Activated naive CD4-positive, alpha-beta T cell treated with anti-CD3 and anti-CD28 coated beads for 36 hours (primary cell): ENCODE results near the gene ZNF101. TPM values are rescaled to one million over a fixed set of nuclear protein-coding genes. Genes with fewer than 3 reads are reported as not detected.
"Not testable (repeated sequence)": the region's sequence is repeated elsewhere in the genome, so short reads cannot be mapped to it uniquely, and the experiment has no call there.

Experiments
- CTCF ChIA-PET: fragments of 350-600 bp; sonication (Branson Sonifier 250); formaldehyde crosslinking; loops from one replicate; lab custom pipeline; 2021; ENCODE audit warnings: antibody characterized with exemption; lab: Charles Lee
- DNase-seq: peaks from one replicate; pipeline ENCODE4 v3.0.0-alpha.2; 2020
- H3K27ac Mint-ChIP-seq: one replicate; pipeline ENCODE4 v1.8.0; 2021; ENCODE audit warnings: mild to moderate bottlenecking, mixed read lengths
- H3K27me3 Mint-ChIP-seq: one replicate; pipeline ENCODE4 v1.8.0; 2021; ENCODE audit warnings: low read depth, mixed read lengths
- H3K36me3 Mint-ChIP-seq: one replicate; pipeline ENCODE4 v1.8.0; 2021; ENCODE audit warnings: low read depth, mixed read lengths
- H3K4me1 Mint-ChIP-seq: one replicate; pipeline ENCODE4 v1.8.0; 2021; ENCODE audit warnings: low read depth, mixed read lengths
- H3K4me3 Mint-ChIP-seq: one replicate; pipeline ENCODE4 v1.8.0; 2021; ENCODE audit warnings: mild to moderate bottlenecking, moderate library complexity, mixed read lengths
- H3K9me3 Mint-ChIP-seq: one replicate; pipeline ENCODE4 v1.8.0; 2021; ENCODE audit warnings: mixed read lengths
- intact Hi-C: fragments of 100-400 bp; cut with micrococcal nuclease; formaldehyde crosslinking; loops from one replicate; pipeline ENCODE4 v1.15.1; 2023
- total RNA-seq, 2 experiments: library from RNA; stranded (reverse); gene quantifications; one replicate each; pipeline ENCODE4 v1.2.3, GENCODE V29; 2021

Gene ZNF101
- total RNA-seq, 2 experiments from 2014 or later, result 51.8 to 54.3 TPM

DNA sequence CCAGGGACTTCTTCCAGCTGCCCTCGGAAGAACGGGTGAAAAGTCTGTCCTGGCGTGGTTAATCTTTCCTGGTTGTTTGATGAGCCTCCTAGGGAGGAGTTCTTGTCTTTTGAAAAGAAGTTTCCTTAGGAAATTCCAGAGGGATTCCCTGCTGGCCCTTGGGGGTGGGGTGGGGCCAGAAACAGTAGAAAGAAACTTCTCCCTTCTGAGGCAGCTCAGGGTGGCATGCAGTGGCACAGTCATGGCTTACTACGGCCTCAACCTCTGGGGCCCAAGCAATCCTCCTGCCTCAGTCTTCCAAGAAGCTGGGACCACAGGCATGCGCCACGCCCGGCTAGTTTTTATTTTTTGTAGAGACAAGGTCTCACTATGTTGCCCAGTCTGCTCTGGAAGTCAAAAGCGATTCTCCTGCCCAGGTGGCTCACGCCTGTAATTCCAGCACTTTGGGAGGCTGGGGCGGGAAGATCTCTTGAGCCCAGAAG is 1.5 kb downstream of the ZNF101 start:
- Mint-ChIP-seq H3K9me3 (peaks cover 20% of the 10 kb centered on the region), H3K27me3 (no peaks in the 10 kb centered on the region), H3K4me3 (peak overlapping the region; percentile 80), H3K4me1 (peaks cover 43% of the 10 kb centered on the region), H3K36me3 (peaks cover 50% of the 10 kb centered on the region), H3K27ac (peak overlapping the region; percentile 93)
- DNase-seq, result no peak
- intact Hi-C loops, result no loop called here
- CTCF ChIA-PET, result interaction anchor here (0.9 kb wide), 1 partner anchor 8 kb away, joined by 3 read pairs; no protein-coding TSS in a partner anchor

GRCh38 chr19:19672816-19673215 is 4.2 kb downstream of the ZNF101 start:
- H3K36me3 Mint-ChIP-seq, result peaks cover 77% of the 10 kb centered on the region
- peaks cover 41% of the 10 kb centered on the region for H3K4me1 Mint-ChIP-seq
- intact Hi-C loops, result no loop called here
- no peak for DNase-seq
- H3K27ac Mint-ChIP-seq, result peak overlapping the region; percentile 30
- peaks cover 41% of the 10 kb centered on the region for H3K9me3 Mint-ChIP-seq
- CTCF ChIA-PET, result no interaction called here
- no peaks in the 10 kb centered on the region for H3K27me3 Mint-ChIP-seq
- H3K4me3 Mint-ChIP-seq, result no peak overlapping the region

- no peak overlapping the region for H3K4me3 Mint-ChIP-seq
- H3K27ac Mint-ChIP-seq, result no peak overlapping the region
- CTCF ChIA-PET, result no interaction called here
- intact Hi-C loops, result no loop called here
- peaks cover 56% of the 10 kb centered on the region for H3K9me3 Mint-ChIP-seq
- peaks cover 34% of the 10 kb centered on the region for H3K4me1 Mint-ChIP-seq
- no peak for DNase-seq
- no peaks in the 10 kb centered on the region for H3K27me3 Mint-ChIP-seq
- peaks cover 92% of the 10 kb centered on the region for H3K36me3 Mint-ChIP-seq
These were observed 5.7 kb downstream of the ZNF101 start for GRCh38 chr19:19674315-19674714.

GRCh38 chr19:19677579-19677978 is 8.9 kb downstream of the ZNF101 start:
- peaks cover 69% of the 10 kb centered on the region for H3K9me3 Mint-ChIP-seq
- H3K27me3 Mint-ChIP-seq, result no peaks in the 10 kb centered on the region
- H3K36me3 Mint-ChIP-seq, result peaks cover 93% of the 10 kb centered on the region
- CTCF ChIA-PET, result no interaction called here
- peaks cover 13% of the 10 kb centered on the region for H3K4me1 Mint-ChIP-seq
- no peak overlapping the region for H3K27ac Mint-ChIP-seq
- no peak overlapping the region for H3K4me3 Mint-ChIP-seq
- intact Hi-C loops, result no loop called here
- no peak for DNase-seq

DNA sequence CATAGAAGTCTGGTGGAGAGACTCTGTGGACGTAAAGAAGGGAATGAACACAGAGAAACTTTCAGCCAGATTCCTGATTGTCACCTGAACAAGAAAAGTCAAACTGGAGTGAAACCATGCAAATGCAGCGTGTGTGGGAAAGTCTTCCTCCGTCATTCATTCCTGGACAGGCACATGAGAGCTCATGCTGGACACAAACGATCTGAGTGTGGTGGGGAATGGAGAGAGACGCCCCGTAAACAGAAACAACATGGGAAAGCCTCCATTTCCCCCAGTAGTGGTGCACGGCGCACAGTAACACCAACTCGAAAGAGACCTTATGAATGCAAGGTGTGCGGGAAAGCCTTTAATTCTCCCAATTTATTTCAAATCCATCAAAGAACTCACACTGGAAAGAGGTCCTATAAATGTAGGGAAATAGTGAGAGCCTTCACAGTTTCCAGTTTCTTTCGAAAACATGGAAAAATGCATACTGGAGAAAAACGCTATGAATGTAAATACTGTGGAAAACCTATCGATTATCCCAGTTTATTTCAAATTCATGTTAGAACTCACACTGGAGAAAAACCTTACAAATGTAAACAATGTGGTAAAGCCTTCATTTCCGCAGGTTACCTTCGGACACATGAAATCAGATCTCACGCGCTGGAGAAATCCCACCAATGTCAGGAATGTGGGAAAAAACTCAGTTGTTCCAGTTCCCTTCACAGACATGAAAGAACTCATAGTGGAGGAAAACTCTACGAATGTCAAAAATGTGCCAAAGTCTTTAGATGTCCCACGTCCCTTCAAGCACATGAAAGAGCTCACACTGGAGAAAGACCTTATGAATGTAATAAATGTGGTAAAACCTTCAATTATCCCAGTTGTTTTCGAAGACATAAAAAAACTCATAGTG is 10.8 kb downstream of the ZNF101 start:
- Mint-ChIP-seq H3K27me3 (no peaks in the 10 kb centered on the region), H3K27ac (no peak overlapping the region), H3K4me1 (peaks cover 8% of the 10 kb centered on the region), H3K4me3 (no peak overlapping the region), H3K36me3 (peaks cover 93% of the 10 kb centered on the region), H3K9me3 (peaks cover 74% of the 10 kb centered on the region)
- no peak for DNase-seq
- intact Hi-C loops, result no loop called here
- CTCF ChIA-PET, result interaction anchor here (0.8 kb wide), 1 partner anchor 10 kb away, joined by 3 read pairs; no protein-coding TSS in a partner anchor

DNA sequence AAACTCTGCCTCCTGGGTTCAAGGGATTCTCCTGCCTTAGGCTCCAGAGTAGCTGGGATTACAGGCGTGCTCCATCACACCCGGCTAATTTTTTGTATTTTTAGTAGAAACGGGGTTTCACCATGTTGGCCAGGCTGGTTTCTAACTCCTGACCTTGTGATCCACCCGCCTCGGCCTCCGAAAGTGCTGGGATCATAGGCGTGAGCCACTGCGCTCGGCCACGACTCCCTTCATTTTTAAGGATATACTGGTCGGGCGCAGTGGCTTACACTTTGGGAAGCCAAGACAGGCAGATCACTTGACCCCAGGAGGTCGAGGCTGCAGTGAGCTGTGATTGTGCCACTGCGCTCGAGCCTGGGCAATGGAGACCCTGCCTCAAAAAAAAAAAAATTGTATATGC is 17.5 kb downstream of the ZNF101 start:
- H3K4me1 Mint-ChIP-seq, H3K27ac Mint-ChIP-seq, H3K4me3 Mint-ChIP-seq, CTCF ChIA-PET, H3K27me3 Mint-ChIP-seq, DNase-seq: not testable (repeated sequence)
- Mint-ChIP-seq H3K9me3 (peaks cover 45% of the 10 kb centered on the region), H3K36me3 (peaks cover 49% of the 10 kb centered on the region)
- intact Hi-C loops, result loop anchor here (5.0 kb wide), 1 partner anchor 126 kb away; no protein-coding TSS in a partner anchor

- intact Hi-C loops, result loop anchor here (5.0 kb wide), 1 partner anchor 126 kb away; no protein-coding TSS in a partner anchor
- Mint-ChIP-seq H3K9me3 (peaks cover 41% of the 10 kb centered on the region), H3K4me3 (no peak overlapping the region), H3K27ac (no peak overlapping the region), H3K4me1 (no peaks in the 10 kb centered on the region), H3K27me3 (no peaks in the 10 kb centered on the region), H3K36me3 (peaks cover 45% of the 10 kb centered on the region)
- no peak for DNase-seq
- CTCF ChIA-PET, result no interaction called here
These were observed 17.9 kb downstream of the ZNF101 start for GRCh38 chr19:19686580-19686979.

DNA sequence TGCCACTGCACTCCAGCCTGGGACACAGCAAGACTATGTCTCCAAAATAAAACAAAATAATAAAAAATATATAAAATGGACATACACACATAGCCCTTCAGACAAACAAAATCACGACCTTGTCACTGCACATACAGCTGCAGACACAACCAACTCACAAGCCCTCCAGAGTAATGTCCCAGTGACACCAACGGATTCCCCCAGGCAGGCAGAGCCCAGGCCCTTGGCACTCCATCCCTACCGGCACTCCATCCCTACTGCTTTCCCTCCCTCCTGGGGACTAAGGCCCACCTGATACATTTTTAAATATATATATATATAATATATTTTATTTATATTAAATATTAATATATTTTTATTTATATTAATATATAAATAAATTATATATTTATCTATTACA is 18.5 kb downstream of the ZNF101 start:
- Mint-ChIP-seq H3K27me3 (no peaks in the 10 kb centered on the region), H3K4me3 (no peak overlapping the region), H3K36me3 (peaks cover 45% of the 10 kb centered on the region), H3K9me3 (peaks cover 40% of the 10 kb centered on the region), H3K4me1 (no peaks in the 10 kb centered on the region), H3K27ac (no peak overlapping the region)
- no peak for DNase-seq
- CTCF ChIA-PET, result no interaction called here
- intact Hi-C loops, result loop anchor here (5.0 kb wide), 1 partner anchor 125 kb away; no protein-coding TSS in a partner anchor

DNA sequence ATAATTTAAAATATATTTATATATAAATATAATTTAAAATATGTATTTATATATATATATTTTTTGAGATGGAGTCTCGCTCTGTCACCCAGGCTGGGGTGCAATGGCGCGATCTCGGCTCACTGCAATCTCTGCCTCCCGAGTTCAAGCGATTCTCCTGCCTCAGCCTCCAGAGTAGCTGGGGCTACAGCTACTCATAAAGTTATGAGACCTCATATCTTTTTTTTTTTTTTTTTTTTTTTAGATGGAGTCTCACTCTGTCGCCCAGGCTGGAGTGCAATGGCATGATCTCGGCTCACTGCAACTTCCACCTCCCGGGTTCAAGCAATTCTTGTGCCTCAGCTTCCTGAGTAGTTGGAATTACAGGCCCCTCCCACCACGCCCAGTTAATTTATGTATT is 20.4 kb downstream of the ZNF101 start:
- intact Hi-C loops, result loop anchor here (5.0 kb wide), 1 partner anchor 123 kb away; no protein-coding TSS in a partner anchor
- H3K27ac Mint-ChIP-seq, CTCF ChIA-PET, H3K27me3 Mint-ChIP-seq, H3K4me1 Mint-ChIP-seq, DNase-seq, H3K4me3 Mint-ChIP-seq: not testable (repeated sequence)
- Mint-ChIP-seq H3K9me3 (peaks cover 28% of the 10 kb centered on the region), H3K36me3 (peaks cover 26% of the 10 kb centered on the region)

DNA sequence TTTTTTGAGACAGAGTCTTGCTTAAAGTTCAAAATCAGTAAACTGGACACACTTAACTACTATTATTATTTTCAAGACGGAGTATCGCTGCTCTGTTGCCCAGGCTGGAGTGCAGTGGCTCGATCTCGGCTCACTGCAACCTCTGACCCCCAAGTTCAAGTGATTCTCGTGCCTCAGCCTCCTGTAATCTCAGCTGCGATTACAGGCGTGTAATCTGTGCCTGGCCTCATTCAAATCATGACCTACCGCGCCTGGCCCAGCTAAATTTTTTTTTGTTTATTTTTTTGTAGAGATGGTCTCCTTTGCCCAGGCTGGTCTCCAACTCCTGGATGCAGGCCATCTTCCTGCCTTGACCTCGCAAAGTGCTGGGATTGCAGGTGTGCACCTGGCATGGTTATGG is 23.0 kb downstream of the ZNF101 start:
- Mint-ChIP-seq H3K4me3 (no peak overlapping the region), H3K27me3 (no peaks in the 10 kb centered on the region), H3K4me1 (no peaks in the 10 kb centered on the region), H3K36me3 (peaks cover 11% of the 10 kb centered on the region), H3K27ac (no peak overlapping the region), H3K9me3 (peaks cover 17% of the 10 kb centered on the region)
- intact Hi-C loops, result no loop called here
- DNase-seq, result no peak
- CTCF ChIA-PET, result no interaction called here

DNA sequence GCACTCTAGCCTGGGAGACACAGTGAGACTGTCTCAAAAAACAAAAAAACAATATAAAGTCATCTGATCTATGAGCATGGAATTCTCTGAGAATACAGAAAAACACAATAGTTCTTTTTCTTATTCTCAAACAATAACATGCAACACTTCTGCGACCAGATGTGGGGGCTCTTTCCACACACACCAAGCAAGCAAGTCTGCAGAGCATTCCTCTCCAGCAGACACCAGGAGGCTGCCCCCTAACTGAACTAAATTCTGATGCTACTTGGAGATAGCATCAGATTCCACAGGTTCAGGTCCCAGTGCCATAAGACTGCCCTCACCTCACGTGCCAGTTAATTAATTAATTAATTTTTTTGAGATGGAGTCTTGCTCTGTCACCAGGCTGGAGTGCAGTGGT is 27.7 kb downstream of the ZNF101 start:
- H3K9me3 Mint-ChIP-seq, result peaks cover 25% of the 10 kb centered on the region
- H3K27me3 Mint-ChIP-seq, result no peaks in the 10 kb centered on the region
- intact Hi-C loops, result no loop called here
- H3K36me3 Mint-ChIP-seq, result peaks cover 9% of the 10 kb centered on the region
- DNase-seq, result no peak
- CTCF ChIA-PET, result no interaction called here
- H3K4me1 Mint-ChIP-seq, result no peaks in the 10 kb centered on the region
- no peak overlapping the region for H3K4me3 Mint-ChIP-seq
- H3K27ac Mint-ChIP-seq, result no peak overlapping the region

GRCh38 chr19:19697589-19697988 is 28.9 kb downstream of the ZNF101 start:
- H3K36me3 Mint-ChIP-seq, result peaks cover 12% of the 10 kb centered on the region
- no peaks in the 10 kb centered on the region for H3K4me1 Mint-ChIP-seq
- no peak overlapping the region for H3K27ac Mint-ChIP-seq
- intact Hi-C loops, result no loop called here
- DNase-seq, result no peak
- peaks cover 25% of the 10 kb centered on the region for H3K9me3 Mint-ChIP-seq
- no peak overlapping the region for H3K4me3 Mint-ChIP-seq
- no peaks in the 10 kb centered on the region for H3K27me3 Mint-ChIP-seq
- CTCF ChIA-PET, result no interaction called here
